ENCODE results near the gene VPS26C. TPM values are rescaled to one million over a fixed set of nuclear protein-coding genes. Genes with fewer than 3 reads are reported as not detected.

The VPS26C gene
- total and polyA plus RNA-seq, 10 of the 15 experiments (the other 5 are each of a cell fraction or from before 2014, with no cell fraction given): 32.5 to 65.1 (median 48.0) TPM

DNA sequence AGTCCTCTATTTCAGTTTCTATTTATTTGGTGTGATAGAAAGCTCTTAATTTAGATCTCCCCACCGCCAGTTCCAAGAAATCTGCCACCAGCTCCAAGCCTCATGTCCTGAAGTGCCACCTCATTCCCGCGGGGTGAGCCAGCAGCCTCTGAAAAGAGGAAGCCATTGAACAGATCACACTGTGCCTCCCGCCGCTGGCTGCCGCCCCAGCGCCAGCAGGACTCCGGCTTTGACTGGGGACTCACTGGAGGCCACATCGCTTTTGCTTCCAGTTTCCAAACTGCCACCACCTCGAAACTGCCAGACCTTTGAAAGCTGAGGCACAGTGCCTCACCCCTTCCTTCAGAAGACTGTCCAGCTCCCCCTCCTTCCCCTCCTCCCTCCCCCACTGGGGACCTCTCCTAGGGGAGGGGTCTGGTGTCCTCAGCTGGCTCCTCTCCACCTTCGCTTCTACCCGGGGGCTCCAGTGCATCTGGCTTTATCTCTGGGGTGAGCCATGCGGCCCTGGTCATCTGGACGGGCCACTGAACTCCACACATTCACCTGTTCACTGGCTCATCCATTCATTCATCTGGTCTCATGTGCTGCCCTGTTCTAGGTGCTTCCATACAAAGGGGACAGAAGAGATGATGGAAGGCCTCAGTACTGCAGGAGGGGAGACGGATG, 58.9 kb downstream of the VPS26C start (continued):
- TF ChIP-seq EP300 (IDR thresholded peaks at IDR 0.05; ENCODE audit: borderline replicate concordance in 1 of 2, control insufficient read depth in 1 of 2, low read depth in 2 of 2, low read length in 2 of 2): peak in 1 of 2 experiments; percentile 39; a peak in 1 of 4 replicates
- TF ChIP-seq ZNF24 (IDR thresholded peaks at IDR 0.05): 0 out of 2 replicates have a peak, but pooled peaks have one; percentile 58
- 0 out of 2 replicates have a peak, but pooled peaks have one; percentile 36 for TF ChIP-seq CHD1 (IDR thresholded peaks at IDR 0.05; ENCODE audit: low read depth, low read length)
- no peak for TF ChIP-seq ZNF274 (IDR thresholded peaks at IDR 0.05; ENCODE audit: insufficient read depth, insufficient read length)
- no peak for TF ChIP-seq SIN3A (IDR thresholded peaks at IDR 0.05; ENCODE audit: low read depth, low read length)
- no peak for TF ChIP-seq PAX8 (IDR thresholded peaks at IDR 0.05)
- no peak for TF ChIP-seq KAT2A (conservative IDR thresholded peaks at IDR 0.05; ENCODE audit: control insufficient read depth, low read depth, low read length)
- peak; percentile 43; the same call in 1 of the 2 replicates for TF ChIP-seq MXI1 (IDR thresholded peaks at IDR 0.05; ENCODE audit: low read depth, low read length)
- TF ChIP-seq, protein P1, sequence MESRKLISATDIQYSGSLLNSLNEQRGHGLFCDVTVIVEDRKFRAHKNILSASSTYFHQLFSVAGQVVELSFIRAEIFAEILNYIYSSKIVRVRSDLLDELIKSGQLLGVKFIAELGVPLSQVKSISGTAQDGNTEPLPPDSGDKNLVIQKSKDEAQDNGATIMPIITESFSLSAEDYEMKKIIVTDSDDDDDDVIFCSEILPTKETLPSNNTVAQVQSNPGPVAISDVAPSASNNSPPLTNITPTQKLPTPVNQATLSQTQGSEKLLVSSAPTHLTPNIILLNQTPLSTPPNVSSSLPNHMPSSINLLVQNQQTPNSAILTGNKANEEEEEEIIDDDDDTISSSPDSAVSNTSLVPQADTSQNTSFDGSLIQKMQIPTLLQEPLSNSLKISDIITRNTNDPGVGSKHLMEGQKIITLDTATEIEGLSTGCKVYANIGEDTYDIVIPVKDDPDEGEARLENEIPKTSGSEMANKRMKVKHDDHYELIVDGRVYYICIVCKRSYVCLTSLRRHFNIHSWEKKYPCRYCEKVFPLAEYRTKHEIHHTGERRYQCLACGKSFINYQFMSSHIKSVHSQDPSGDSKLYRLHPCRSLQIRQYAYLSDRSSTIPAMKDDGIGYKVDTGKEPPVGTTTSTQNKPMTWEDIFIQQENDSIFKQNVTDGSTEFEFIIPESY (IDR thresholded peaks at IDR 0.05): 0 out of 2 replicates have a peak, but pooled peaks have one; percentile 5
- TF ChIP-seq, protein P2, sequence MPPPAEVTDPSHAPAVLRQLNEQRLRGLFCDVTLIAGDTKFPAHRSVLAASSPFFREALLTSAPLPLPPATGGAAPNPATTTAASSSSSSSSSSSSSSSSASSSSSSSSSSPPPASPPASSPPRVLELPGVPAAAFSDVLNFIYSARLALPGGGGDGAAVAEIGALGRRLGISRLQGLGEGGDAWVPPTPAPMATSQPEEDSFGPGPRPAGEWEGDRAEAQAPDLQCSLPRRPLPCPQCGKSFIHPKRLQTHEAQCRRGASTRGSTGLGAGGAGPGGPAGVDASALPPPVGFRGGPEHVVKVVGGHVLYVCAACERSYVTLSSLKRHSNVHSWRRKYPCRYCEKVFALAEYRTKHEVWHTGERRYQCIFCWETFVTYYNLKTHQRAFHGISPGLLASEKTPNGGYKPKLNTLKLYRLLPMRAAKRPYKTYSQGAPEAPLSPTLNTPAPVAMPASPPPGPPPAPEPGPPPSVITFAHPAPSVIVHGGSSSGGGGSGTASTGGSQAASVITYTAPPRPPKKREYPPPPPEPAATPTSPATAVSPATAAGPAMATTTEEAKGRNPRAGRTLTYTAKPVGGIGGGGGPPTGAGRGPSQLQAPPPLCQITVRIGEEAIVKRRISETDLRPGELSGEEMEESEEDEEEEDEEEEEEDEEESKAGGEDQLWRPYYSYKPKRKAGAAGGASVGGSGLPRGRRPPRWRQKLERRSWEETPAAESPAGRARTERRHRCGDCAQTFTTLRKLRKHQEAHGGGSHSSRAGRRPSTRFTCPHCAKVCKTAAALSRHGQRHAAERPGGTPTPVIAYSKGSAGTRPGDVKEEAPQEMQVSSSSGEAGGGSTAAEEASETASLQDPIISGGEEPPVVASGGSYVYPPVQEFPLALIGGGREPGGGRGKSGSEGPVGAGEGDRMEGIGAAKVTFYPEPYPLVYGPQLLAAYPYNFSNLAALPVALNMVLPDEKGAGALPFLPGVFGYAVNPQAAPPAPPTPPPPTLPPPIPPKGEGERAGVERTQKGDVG (CRISPR knock-in tag; IDR thresholded peaks at IDR 0.05): no peak
- peak in 1 of 2 experiments; percentile 33; a peak in 1 of 4 replicates for TF ChIP-seq BHLHE40 (IDR thresholded peaks at IDR 0.05; ENCODE audit: borderline replicate concordance in 1 of 2, low read depth in 2 of 2, low read length in 1 of 2)
- peak; percentile 54; the same call in 1 of the 2 replicates for TF ChIP-seq CBFB (IDR thresholded peaks at IDR 0.05; ENCODE audit: low read depth)
- TF ChIP-seq PAX5 (IDR thresholded peaks at IDR 0.05; ENCODE audit: borderline replicate concordance, low read depth, low read length): peak; percentile 27; the same call in 1 of the 2 replicates
- TF ChIP-seq, protein P3, sequence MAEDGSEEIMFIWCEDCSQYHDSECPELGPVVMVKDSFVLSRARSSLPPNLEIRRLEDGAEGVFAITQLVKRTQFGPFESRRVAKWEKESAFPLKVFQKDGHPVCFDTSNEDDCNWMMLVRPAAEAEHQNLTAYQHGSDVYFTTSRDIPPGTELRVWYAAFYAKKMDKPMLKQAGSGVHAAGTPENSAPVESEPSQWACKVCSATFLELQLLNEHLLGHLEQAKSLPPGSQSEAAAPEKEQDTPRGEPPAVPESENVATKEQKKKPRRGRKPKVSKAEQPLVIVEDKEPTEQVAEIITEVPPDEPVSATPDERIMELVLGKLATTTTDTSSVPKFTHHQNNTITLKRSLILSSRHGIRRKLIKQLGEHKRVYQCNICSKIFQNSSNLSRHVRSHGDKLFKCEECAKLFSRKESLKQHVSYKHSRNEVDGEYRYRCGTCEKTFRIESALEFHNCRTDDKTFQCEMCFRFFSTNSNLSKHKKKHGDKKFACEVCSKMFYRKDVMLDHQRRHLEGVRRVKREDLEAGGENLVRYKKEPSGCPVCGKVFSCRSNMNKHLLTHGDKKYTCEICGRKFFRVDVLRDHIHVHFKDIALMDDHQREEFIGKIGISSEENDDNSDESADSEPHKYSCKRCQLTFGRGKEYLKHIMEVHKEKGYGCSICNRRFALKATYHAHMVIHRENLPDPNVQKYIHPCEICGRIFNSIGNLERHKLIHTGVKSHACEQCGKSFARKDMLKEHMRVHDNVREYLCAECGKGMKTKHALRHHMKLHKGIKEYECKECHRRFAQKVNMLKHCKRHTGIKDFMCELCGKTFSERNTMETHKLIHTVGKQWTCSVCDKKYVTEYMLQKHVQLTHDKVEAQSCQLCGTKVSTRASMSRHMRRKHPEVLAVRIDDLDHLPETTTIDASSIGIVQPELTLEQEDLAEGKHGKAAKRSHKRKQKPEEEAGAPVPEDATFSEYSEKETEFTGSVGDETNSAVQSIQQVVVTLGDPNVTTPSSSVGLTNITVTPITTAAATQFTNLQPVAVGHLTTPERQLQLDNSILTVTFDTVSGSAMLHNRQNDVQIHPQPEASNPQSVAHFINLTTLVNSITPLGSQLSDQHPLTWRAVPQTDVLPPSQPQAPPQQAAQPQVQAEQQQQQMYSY (CRISPR knock-in tag; IDR thresholded peaks at IDR 0.05): no peak
- TF ChIP-seq TARDBP (IDR thresholded peaks at IDR 0.05; ENCODE audit: borderline replicate concordance): peak; percentile 57; the same call in 1 of the 2 replicates
- TF ChIP-seq, protein P4, sequence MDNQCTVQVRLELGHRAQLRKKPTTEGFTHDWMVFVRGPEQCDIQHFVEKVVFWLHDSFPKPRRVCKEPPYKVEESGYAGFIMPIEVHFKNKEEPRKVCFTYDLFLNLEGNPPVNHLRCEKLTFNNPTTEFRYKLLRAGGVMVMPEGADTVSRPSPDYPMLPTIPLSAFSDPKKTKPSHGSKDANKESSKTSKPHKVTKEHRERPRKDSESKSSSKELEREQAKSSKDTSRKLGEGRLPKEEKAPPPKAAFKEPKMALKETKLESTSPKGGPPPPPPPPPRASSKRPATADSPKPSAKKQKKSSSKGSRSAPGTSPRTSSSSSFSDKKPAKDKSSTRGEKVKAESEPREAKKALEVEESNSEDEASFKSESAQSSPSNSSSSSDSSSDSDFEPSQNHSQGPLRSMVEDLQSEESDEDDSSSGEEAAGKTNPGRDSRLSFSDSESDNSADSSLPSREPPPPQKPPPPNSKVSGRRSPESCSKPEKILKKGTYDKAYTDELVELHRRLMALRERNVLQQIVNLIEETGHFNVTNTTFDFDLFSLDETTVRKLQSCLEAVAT (IDR thresholded peaks at IDR 0.05): peak; percentile 15; the same call in 1 of the 2 replicates
